Breast epithelium (tissue), 3 donors: Measurements from ENCODE around the gene LACTBL1.

Source experiments
- POLR2A ChIP-seq: fragments of 450-650 bp; IDR thresholded peaks from one replicate; pipeline ENCODE4 v1.6.1; 2016; ENCODE audit warnings: antibody characterized with exemption, mild to moderate bottlenecking, moderate library complexity
- POLR2AphosphoS5 ChIP-seq, 3 donors: sonication (generic); formaldehyde crosslinking; IDR thresholded peaks; one replicate each; pipeline ENCODE4 v1.6.1; 2017; ENCODE audit warnings: antibody characterized with exemption in 3 of 3
- TF ChIP-seq, protein P1 (sequence below), 3 donors: fragments of 450-650 bp; IDR thresholded peaks; one replicate each; pipeline ENCODE4 v1.5.1; 2016 to 2017; ENCODE audit warnings: antibody characterized with exemption in 3 of 3, mild to moderate bottlenecking in 3 of 3, moderate library complexity in 3 of 3

DNA sequence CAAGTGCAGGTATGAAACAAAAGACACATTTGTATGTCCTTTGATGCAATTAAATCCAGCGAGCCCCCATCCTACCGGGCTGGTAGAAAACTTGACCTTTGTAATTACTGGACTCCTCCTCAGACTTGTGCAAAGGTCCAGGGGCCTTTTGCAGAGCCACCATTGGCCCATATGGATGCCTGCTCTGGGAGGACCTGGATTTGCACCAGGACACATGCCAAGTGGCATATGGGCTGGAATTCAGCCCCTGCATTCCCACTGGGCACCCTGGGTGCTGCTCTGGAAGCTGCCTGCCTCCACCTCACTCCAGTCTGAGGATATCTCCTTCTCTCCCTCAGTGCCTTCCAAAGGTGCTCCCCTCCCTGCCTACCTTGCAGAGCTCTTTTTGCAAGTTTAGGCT is 36.0 kb downstream of the LACTBL1 start:
- TF ChIP-seq, protein P1, sequence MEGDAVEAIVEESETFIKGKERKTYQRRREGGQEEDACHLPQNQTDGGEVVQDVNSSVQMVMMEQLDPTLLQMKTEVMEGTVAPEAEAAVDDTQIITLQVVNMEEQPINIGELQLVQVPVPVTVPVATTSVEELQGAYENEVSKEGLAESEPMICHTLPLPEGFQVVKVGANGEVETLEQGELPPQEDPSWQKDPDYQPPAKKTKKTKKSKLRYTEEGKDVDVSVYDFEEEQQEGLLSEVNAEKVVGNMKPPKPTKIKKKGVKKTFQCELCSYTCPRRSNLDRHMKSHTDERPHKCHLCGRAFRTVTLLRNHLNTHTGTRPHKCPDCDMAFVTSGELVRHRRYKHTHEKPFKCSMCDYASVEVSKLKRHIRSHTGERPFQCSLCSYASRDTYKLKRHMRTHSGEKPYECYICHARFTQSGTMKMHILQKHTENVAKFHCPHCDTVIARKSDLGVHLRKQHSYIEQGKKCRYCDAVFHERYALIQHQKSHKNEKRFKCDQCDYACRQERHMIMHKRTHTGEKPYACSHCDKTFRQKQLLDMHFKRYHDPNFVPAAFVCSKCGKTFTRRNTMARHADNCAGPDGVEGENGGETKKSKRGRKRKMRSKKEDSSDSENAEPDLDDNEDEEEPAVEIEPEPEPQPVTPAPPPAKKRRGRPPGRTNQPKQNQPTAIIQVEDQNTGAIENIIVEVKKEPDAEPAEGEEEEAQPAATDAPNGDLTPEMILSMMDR (IDR thresholded peaks at IDR 0.05), result no peak
- TF ChIP-seq POLR2A (no peak), POLR2AphosphoS5 (IDR thresholded peaks at IDR 0.05) (no peak)
